Activated CD8-positive, alpha-beta memory T cell treated with anti-CD3 and anti-CD28 coated beads, Interleukin-2, amount 50 U/mL, for 24 hours (primary cell): Measurements from ENCODE around the gene SHOX.
"Not testable (repeated sequence)": the region's sequence is repeated elsewhere in the genome, so short reads cannot be mapped to it uniquely, and the experiment has no call there.

Source experiments
- DNase-seq: peaks from one replicate; pipeline ENCODE4 v3.0.0-alpha.2; 2020; ENCODE audit errors: extremely low read depth

The SHOX gene

GRCh38 chrX:637660-638481 lies 7.3 kb downstream of the SHOX start:
- no peak for DNase-seq

- no peak for DNase-seq
Observed at GRCh38 chrX:638482-639131, 8.0 kb downstream of the SHOX start.

GRCh38 chrX:639151-639550 lies 8.6 kb downstream of the SHOX start:
- DNase-seq, result no peak

GRCh38 chrX:640641-641040 lies 10.1 kb downstream of the SHOX start:
- DNase-seq, result no peak

GRCh38 chrX:641671-642435 lies 11.3 kb downstream of the SHOX start:
- no peak for DNase-seq

GRCh38 chrX:642436-643240 lies 12.0 kb downstream of the SHOX start:
- DNase-seq, result no peak

GRCh38 chrX:643241-643595 lies 12.6 kb downstream of the SHOX start:
- no peak for DNase-seq

GRCh38 chrX:643911-644303 lies 13.3 kb downstream of the SHOX start:
- DNase-seq, result no peak

- no peak for DNase-seq
Observed at GRCh38 chrX:644304-645281, 14.0 kb downstream of the SHOX start.

GRCh38 chrX:646228-646495 lies 15.6 kb downstream of the SHOX start:
- DNase-seq, result no peak

GRCh38 chrX:646796-647195 lies 16.2 kb downstream of the SHOX start:
- DNase-seq, result no peak

GRCh38 chrX:649166-649565 lies 18.6 kb downstream of the SHOX start:
- DNase-seq, result no peak

GRCh38 chrX:650324-650723 lies 19.7 kb downstream of the SHOX start:
- DNase-seq, result no peak

GRCh38 chrX:650811-651210 lies 20.2 kb downstream of the SHOX start:
- DNase-seq, result no peak

- not testable (repeated sequence) for DNase-seq
Observed at GRCh38 chrX:651922-652321, 21.3 kb downstream of the SHOX start.

- no peak for DNase-seq
Observed at GRCh38 chrX:652341-652741, 21.8 kb downstream of the SHOX start.

- no peak for DNase-seq
Observed at GRCh38 chrX:653306-653705, 22.7 kb downstream of the SHOX start.

- no peak for DNase-seq
Observed at GRCh38 chrX:661154-661553, 30.6 kb downstream of the SHOX start.

- DNase-seq, result no peak
Observed at GRCh38 chrX:662126-662525, 31.5 kb downstream of the SHOX start.

GRCh38 chrX:663841-664240 lies 33.2 kb downstream of the SHOX start:
- no peak for DNase-seq
